GM19397 (cell line): ENCODE data around the gene SGCA.

Experiments used
- ATAC-seq: cut with Tn5 transposase; IDR thresholded peaks from one replicate; pipeline ENCODE4 v1.9.1; 2021; ENCODE audit warnings: mild to moderate bottlenecking, moderate library complexity; ENCODE audit not compliant: unreplicated experiment

SGCA gene

DNA sequence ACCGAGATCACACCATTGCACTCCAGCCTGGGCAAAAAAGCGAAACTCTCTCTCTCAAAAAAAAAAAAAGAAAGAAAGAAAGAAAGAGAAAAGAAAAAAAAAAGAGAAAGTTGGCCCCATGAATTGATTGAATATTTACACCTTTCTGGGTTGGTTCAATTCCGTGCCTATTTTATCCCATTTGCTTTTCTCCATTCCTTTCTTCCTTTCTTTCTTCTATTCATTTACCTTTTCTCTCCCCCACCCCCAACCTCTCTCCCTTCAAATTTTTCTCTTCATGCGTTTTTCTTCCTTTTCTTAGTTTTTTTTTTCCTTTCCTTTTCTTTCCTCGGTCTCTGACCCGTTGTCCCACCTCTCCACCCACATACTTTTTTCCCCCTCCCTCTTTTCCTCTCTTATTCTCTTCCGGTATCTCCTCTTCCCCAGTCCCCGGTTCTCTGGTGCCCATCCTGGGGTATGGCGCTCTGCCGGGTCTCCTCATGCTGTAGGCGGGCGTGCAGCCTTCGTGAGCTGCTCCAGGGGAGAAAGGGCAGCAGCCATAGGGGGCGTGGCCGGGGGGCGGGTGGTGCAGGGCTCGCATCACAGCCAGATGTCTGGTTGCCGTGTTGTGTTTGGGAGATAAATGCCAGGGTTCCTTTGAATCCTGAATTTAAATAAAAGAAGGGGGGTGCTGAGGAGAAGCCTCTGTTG, 40.9 kb downstream of the SGCA start:
- ATAC-seq, result no peak

DNA sequence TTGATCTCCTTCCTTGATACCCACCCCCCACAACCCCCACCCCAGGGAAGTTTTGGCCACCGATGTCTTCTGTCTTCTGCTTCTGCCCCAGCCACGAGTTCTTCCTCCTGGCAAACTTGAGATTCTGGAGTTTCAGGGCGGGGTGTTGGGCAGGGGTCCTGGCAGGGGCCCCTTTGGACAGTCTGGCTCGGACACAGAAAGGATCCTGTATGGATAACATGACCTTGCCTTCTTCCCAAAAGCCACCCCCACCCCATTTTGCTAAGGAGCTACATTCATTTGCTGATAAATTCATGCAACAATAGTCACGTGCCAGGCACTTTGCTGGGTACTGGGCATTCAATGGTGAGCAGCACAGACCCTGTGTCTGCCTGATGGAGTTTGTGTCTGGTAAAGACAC, 41.5 kb downstream of the SGCA start:
- no peak for ATAC-seq

DNA sequence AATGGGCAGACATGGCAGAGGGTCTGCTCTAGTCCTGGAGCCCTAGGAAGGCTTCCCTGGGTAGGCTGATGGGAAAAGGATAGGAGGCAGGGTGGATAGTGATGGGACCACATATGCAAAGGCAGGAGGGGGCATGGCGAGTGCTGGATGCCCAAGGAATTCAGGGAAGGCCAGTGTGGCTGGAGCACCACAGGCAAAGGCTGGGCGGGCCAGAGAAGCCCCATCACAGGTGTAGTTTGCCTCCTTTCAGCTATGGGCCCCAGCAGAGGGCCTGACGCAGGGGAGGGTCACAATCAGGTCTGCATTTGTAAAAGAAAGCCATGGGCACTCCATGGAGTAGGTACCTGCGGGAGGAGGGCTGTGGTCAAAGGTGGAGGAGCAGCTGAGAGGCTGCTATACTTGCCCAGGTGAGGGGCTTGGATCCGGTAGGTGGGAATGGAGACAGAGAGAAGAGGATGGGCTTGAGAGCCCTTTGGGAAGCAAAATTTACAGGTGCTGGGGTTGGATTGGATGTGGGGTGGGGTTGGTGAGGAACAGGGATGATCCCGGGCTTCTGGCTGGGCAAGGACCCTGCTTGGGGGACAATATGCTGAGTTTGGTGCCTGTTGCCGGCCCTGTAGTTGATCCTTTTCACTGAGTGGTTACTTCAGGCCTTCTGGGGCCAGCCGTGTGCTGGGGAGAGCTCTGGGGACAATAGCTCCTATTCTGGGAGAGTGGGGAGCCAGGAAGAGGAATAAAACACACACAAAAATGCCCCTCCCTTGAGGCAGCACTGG, 42.2 kb downstream of the SGCA start:
- no peak for ATAC-seq

DNA sequence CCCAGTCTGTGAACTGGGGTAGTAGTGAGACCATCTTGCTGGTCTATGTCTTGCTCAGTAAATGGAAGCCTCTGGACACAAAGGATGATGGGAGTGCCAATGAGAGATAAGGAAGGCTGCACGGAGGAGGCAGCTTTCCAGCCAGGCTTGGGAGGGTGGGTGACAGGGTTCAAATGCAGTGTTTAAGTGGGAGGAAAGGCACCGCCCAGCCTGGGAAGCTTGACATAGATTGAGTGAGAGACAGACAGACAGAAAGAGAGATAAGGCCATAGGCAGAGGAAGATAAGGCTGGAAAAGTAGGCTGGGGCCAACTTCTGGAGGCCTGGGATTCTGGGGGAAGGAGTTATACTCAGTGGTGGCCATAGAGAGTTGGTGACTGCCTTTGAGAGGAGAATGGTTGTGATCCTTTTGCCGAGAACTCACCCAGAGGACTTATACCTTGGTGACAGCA, 42.8 kb downstream of the SGCA start:
- ATAC-seq, result no peak

DNA sequence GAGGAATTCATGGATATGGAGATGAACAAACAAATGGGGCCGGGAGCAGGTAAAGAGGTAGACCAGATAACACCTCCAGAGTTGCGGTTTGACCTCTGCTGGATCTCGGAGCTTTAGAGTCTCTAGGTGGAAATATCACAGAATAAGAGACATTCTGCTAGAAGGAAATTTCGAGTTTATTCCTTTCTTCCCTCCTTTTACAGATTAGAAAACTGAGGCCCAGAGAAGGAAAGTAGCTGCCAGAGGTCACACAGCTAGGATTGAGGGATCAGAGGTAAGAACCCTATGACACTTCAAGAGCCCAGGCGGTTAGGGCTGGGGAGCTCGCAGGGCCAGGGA, 43.3 kb downstream of the SGCA start:
- no peak for ATAC-seq

DNA sequence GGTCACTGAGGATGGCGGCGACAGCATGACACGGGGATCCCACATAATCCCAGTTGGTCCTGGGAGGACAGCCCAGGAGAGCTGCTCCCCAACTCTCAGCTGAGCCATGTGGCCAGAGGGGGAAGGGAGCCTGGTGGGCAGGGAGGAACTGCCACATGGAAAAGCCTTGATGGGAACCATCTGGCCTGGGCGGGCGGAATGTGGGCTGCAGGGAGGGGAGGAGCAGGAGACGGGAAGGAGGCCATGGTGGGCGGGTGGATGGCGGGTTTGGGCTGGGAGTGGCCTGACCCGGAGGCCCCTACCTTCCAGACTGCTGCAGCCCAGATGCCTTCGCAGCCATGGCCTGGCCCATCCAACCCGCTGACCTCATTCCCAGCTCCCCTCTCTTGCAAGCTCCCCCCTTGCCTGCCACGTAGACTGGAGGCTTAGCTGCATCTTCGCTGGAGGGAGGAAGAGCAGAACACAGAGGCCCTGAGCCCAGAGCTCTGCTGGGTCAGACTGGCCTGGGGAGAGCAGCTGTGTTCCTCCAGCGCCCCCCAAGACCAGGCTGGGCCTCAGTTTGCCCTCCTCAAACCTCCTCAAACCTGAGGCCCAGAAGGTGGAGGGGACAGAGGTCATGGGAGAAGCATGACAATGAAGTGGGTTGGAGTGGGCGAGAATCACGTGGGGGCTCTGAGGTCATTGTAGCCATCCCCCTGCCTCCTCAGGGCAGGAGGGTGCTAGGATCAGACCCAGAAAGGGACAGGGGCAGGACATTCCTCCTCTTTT, 43.9 kb downstream of the SGCA start:
- no peak for ATAC-seq

DNA sequence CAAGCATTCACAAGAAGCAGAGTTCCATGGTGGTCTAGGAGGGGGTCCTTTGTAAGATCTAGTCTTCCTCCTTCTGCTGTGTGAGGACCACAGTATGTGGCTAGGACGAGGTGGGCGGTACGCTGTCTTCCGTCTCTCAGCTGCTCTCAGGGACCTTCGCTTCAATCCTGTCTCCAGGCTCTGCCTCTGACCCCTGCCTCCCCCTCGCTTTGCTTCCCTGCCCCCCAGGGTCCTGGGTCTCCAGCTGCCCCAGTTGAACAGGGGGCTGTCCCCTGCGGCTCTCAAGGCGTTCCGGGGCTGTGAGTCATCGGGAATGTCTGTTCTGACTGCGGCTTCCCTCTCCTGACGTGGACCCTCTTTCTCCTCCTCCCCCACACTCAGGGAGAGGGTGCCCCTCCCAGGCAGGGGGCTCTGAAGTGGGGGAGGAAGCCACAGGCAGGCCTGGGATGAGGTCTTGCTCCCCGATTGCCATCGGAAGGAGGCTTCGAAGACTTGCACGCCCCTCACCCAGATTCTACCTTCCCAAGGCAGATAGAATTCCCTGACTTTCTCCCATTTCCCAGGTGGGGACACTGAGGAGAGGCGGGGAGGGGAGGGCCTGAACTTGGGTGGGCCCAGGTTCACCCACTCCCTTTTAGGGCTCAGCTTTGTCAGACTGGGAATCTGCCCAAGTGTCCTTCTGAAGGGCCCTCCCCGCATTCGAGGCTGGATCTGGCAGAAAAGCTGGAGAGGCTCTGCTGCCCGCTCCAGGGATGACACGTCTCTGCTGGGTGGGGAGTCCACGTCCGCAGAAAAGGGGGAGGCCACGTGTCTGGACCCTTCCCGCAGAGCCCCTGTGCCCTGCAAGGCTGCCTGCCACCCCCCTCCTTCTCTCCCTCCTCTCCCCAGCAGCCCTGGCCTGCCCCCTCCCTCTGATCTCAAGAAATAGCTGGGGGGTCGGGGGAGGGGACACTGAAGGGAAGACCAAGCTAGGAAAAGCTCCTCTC, 44.7 kb downstream of the SGCA start:
- ATAC-seq, result no peak

DNA sequence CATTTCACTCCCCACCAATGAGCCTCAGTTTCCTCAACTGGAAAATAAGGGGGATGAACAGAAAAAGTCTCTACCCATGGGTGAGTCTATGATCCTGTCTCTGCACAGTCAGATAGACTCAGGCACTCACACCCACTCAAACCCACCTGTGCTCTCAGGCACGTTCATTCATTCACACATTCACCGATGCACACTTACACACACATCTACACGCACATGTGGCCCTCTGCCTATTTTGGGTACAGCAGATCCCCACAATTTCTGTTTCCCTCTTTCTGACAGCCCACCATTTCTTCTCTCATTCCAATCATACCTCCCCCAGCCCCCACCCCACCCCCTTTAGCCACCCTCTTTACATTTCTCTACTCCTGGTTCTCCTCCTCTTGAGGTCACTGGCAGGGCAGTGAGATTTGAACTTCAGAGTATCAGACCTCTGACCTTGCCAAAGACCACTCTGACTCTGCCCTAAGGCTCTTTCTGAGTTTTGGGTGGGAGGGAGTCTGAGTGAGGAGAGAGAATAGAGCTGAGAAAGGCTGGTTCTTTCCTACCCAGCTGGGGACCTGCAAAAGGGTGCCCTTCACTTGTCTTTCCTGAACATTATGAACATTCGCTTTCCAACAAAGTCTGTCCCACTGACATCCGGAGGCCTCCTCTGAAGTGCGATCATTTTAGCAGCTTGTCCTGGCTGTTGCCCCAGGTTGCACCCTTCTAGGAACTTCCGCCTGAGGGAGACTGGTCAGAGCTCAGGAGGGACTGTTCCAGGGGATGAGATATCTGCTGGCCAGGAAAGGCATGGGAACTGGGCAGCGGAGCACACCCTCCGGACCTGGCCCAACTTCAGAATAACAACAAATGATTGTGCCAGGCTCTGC, 45.7 kb downstream of the SGCA start:
- ATAC-seq, result no peak

DNA sequence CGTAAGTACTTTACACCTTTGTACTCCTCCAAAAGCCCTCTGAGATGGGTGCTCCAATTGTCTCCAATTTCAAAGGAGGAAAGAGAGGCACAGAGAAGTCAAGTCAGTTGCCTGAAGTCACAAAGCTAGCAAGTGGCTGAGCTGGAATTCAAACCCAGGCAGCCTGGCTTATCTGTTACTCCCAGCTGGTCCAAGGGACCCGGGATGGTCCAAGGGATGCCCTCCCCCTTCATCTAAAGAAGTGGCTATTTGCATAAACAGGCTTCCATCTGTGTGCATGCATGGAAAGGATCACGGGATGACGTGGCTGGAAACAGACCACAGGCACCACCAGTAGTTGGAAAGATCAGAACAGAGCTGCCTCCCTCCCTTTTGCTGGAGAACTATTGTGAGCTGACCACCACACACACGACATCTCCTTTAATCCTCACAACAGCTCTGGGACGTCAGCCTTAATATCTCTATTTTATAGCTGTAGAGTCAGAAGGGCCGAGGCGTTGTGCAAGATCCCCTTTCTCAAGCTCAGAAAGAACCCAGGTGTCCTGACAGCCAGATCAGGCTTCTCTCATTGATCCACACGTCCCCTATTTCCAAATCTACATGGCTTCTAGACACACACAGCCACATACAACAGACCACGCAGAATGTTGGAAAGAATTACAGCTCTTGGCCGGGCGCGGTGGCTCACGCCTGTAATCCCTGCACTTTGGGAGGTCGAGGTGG, 46.5 kb downstream of the SGCA start:
- ATAC-seq, result no peak

DNA sequence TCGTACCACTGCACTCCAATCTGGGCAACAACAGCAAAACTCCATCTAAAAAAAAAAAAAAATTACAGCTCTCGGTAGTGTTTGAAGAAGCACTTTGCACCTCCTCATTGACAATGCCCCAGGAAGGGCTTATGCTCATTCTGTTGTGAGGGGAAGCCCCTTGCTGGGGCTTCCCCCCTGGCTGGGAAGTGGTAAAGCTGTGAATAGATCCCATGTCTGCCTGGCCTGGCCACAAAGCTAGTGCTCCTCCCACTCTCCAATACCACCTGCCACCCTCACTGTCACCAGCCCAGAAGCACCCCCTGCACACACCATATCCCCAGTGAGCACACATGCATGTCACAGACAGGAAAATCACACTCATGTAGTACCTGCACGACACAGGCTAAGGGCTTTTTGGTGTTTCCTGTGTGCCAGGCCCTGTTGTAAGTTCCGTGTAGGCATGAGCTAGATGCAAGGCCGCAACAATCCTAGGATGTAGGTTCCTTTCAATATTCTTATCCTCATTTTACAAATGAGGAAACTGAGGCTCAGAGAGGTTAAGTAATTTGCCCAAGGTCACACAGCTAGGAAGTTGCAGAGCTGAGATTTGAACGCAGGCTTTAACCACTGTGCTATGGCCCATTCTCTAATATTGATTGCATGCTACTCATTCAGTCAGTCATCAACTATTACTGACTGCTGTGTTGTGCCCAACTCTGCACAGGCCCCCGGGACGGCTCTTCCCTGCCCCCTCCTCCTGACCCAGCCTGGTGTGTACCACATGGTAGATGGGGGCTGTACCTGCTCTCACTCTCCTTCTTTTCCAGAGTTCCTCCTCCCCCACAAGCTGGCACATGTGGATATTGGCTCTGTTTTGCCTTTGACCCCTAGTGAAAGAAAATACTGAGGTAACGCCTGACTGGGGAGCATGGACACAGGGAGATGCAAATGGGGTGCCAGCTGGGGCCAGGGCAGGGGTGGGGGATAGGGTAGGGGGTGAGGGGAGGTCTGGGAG, 47.5 kb downstream of the SGCA start:
- ATAC-seq, result peak; percentile 73

DNA sequence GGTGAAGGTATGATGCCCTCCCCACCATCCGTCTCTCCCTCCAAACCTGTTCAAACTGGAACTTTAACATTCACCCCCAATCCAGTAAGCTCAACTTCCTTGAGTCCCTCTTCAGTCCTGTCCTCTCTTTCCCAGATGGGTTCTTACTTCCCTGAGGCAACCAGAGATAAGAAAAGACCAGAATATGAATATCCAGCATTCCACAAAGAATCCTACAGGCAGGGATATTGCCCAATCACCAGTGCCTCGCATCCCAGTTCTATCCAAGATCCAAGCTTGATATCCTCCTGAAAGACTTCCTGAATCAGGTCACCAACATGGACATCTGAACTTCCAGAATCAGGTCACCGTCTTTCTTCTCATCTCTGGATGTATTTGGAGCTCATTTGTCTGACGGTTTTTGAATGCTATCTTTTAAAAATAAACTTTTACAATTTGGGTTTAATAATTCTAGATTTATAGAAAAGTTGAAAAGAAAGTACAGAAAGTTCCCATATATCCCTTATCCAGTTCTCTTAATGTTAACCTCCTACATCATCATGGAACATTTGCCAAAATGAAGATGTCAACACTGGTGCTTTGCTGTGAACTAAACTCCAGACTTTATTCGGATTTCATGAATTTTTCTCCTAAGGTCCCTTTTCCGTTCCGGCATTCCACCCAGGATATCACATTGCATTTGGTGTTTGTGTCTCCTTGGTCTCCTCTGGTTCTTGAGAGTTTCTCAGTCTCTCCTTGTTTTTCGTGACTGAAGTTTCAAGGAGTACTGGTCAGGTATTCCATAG, 49.4 kb downstream of the SGCA start:
- ATAC-seq, result no peak

DNA sequence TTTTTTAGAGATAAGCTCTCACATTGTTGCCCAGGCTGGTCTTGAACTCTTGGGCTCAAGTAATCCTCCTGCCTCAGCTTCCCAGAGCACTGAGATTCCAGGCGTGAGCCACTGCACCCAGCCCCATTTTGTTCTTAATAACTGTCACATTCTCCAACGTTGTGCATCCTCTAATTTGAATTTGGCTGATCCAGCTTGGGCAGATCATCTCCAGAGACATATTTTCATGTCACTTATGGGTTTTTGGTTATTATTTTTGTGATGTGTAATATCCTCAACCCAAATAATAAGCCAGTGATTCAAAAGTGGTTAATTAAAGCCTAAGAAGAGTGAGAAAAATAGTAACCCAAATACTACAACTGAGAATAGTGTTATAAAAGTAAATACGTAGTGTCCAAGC, 51.8 kb downstream of the SGCA start:
- ATAC-seq, result no peak

DNA sequence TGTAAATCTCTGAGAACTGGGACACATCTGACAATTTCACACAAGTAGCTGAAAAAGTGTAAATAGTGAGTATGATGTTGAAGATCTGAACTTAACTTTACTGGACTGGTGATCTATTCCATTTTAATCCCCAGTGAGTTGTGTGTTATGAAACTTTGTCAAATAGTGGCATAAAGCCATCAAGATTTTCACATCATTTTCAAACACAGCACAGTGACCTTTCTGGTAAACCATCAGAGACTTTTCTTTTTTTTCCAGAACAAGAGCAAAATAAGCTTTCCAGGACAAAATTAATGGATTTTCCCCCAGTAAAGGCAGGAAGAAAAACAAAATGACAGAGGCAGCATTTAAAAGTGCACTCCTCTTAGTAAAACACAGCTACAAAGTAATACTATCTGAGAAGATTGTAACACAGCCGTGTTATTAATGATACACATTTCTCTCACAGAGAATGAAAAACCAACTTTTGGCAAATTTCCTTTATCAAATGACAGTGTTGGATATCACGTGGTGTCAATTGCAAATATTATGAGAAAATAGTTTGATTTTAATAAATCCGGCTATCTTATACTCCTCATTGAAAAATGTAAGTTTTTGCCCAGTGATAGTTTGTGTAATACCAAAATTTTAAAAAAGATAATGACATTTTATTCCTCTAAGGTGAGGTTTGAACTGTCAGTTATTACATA, 52.4 kb downstream of the SGCA start:
- no peak for ATAC-seq

DNA sequence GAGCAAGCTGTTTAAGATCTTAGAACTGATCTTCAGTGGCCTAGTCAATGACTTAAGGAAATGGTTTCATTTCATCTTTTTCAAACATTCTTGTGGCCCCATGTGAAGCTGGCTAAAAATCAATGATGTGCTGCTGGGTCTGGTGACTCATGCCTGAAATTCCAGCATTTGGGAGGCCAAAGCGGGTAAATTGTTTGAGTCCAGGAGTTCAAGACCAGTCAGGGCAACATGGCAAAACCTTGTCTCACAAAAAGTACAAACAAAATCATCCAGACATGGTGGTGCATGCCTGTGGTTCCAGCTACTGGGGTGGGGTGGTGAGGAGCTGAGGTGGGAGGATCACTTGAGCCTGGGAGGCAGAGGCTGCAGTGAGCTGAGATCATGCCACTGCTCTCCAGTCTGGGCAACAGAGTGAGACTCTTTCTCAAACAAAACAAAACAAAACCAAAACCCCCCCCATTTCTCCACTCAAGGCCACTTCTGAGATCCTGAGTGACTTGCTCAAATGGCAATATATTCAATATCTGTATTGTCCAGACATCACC, 53.0 kb downstream of the SGCA start:
- ATAC-seq, result no peak

DNA sequence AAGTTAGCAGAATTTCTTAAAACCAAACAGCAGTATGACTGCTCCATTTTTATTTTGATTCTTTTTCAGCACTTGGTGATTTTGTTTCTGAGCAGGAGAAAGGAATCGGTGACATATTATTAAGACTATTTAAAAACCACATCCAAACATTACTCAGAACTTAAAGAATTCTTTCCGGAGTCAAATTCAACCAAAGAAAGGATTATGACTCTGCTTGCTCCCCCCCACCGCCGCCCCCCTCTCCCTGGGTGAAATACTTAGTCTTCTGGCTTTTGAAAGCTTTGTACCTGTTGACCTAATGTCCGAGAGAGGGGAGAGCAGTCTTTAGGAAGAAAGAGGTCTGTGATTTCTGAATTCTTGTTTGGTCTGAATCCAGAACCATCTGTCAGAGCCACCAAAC, 53.5 kb downstream of the SGCA start:
- ATAC-seq, result no peak

DNA sequence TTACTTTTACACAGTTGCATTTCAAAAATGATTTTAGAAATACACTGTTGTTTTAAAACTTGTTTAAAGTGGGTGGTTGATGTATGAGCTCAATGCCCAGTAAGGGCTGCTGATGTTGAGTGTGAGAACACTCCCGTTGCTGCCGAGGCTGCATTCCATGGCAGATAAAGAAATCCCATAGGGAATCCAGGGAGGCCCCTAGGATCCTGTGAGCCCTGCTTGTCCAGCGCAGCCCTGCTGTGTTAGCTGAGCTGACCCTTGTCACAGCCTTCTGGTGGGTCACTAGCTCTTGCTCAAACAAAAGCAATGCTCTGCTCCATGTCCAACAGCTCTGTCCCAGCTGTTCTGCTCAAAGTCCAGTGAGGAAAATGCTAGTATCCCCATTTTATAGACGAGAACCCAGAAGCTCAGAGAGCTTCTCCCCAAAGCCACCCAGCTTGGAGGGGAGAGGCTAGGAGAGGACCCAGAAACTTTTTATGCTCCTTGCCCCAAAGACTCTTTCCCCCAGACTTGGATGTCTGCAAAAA, 54.2 kb downstream of the SGCA start:
- ATAC-seq, result no peak
